NAMALWA (cell line): ENCODE results near the gene ST3GAL4.

ENCODE experiments used
- DNase-seq: peaks from one replicate; pipeline ENCODE4 v3.0.0-alpha.2; 2015; ENCODE audit warnings: low spot score

Gene ST3GAL4

GRCh38 chr11:126426820-126427749, 71.6 kb downstream of the ST3GAL4 start:
- no peak for DNase-seq

GRCh38 chr11:126430581-126431335, 75.3 kb downstream of the ST3GAL4 start:
- no peak for DNase-seq

- DNase-seq: no peak
These were observed 76.0 kb downstream of the ST3GAL4 start for GRCh38 chr11:126431401-126432064.

- DNase-seq: no peak
These were observed 76.6 kb downstream of the ST3GAL4 start for GRCh38 chr11:126432065-126432461.

GRCh38 chr11:126432525-126432924, 77.0 kb downstream of the ST3GAL4 start:
- DNase-seq: no peak

GRCh38 chr11:126433244-126433846, 77.9 kb downstream of the ST3GAL4 start:
- no peak for DNase-seq

- no peak for DNase-seq
These were observed 78.8 kb downstream of the ST3GAL4 start for GRCh38 chr11:126433989-126434949.

- no peak for DNase-seq
These were observed 79.5 kb downstream of the ST3GAL4 start for GRCh38 chr11:126434950-126435335.

GRCh38 chr11:126436209-126436755, 80.8 kb downstream of the ST3GAL4 start:
- no peak for DNase-seq

- no peak for DNase-seq
These were observed 82.2 kb downstream of the ST3GAL4 start for GRCh38 chr11:126437731-126438130.

GRCh38 chr11:126438272-126438671, 82.8 kb downstream of the ST3GAL4 start:
- no peak for DNase-seq

- no peak for DNase-seq
These were observed 83.2 kb downstream of the ST3GAL4 start for GRCh38 chr11:126438691-126439090.

- no peak for DNase-seq
These were observed 84.8 kb downstream of the ST3GAL4 start for GRCh38 chr11:126440276-126440675.

GRCh38 chr11:126440792-126441514, 85.5 kb downstream of the ST3GAL4 start:
- peak; percentile 82 for DNase-seq

GRCh38 chr11:126443120-126443519, 87.6 kb downstream of the ST3GAL4 start:
- no peak for DNase-seq

- DNase-seq: no peak
These were observed 88.6 kb downstream of the ST3GAL4 start for GRCh38 chr11:126444072-126444471.

- DNase-seq: no peak
These were observed 91.1 kb downstream of the ST3GAL4 start for GRCh38 chr11:126446581-126446980.

GRCh38 chr11:126450198-126450597, 94.7 kb downstream of the ST3GAL4 start:
- DNase-seq: no peak

- DNase-seq: no peak
These were observed 95.3 kb downstream of the ST3GAL4 start for GRCh38 chr11:126450806-126451205.

- no peak for DNase-seq
These were observed 95.8 kb downstream of the ST3GAL4 start for GRCh38 chr11:126451211-126451802.
